Bone marrow (tissue), 2 donors: ENCODE data around the gene CLASP1.
"Not testable (repeated sequence)": the region's sequence is repeated elsewhere in the genome, so short reads cannot be mapped to it uniquely, and the experiment has no call there.

Source experiments
- DNase-seq, 2 donors: peaks; one replicate each; lab custom pipeline; 2025; lab: John Stamatoyannopoulos, UW

CLASP1 gene

DNA sequence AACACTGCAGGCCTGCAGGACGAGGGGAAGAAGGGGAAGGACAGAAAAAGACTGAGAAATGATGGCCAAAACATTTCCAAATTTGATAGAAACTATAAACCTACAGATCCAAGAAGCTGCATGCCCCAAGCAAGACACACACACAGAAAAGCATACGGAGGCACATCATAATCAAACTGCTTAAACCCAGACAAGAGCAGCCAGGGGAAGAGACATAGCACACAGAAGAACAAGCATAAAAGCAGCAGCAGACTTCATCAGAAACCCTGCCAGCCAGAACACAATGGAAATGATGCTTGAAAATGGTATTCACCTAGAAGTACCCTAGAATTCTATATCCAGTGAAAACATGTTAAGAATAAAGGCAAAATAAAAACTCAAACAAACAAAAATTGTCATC is 175.8 kb downstream of the CLASP1 start:
- no peak for DNase-seq

DNA sequence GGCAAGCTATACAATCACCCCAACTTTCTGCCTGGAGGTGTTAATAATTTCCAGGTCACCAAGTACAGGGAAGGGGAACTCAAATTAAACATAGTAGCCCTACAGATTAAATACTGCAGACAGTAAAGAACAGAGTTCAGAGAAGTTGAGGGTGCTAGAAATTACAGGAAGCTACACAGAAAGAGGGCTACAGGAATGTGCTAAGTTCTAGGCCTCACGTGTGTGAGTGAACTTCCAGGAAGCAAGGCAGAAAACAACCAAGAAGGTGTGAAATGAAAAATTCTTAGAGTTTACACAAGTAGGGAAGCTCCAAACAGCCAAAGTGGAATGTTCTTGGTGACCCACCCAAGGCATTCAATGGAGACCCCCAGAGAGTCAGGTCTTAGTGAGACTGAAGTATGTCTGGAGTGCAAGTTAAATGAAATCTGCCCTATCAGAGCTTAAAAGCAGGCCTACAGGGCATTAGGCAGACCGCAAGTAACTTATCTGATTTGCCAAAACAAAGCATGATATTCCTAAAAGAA is 176.7 kb downstream of the CLASP1 start:
- DNase-seq = no peak

DNA sequence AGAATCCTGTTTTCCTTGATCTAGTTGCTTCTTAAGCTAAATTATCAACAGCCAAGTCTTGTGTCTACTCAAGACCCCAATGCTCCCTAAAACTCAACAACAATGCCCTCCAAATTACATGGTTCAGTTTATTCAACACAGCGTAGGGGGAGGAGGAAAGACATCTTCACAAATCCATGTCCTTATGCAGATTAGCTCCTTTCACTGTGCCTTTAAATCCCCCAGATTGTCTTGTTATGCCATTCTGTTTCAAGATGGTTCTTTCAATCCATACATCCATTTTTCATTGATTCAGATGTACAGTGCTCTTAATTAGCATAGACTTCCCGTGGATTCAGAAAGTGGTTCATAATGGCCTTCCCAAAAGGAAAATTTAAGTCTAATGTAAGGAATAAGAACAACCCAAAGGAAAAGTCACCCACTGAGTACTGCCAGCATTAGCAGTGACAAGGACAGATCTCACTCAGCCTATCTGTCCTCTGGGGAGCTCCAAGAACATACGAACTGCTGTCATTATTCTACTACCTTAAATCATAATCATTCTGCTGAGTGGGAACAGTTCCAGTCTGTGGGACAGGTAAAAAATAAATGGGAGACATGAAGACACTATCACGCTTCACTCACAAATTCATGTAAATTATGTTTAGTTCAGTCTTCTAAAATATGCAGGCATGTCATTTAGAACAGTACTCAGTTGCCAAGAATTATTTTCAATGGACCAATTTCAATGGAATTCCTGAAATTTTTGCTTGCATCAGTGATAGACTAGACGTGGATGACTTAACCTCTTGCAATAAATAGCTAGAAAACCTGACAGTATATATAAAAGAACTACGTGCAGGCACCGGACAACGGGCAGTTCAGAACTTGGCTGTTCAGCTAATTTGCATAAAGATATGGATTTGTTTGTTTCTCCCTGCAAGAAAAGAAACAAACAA is 177.5 kb downstream of the CLASP1 start:
- DNase-seq = no peak

DNA sequence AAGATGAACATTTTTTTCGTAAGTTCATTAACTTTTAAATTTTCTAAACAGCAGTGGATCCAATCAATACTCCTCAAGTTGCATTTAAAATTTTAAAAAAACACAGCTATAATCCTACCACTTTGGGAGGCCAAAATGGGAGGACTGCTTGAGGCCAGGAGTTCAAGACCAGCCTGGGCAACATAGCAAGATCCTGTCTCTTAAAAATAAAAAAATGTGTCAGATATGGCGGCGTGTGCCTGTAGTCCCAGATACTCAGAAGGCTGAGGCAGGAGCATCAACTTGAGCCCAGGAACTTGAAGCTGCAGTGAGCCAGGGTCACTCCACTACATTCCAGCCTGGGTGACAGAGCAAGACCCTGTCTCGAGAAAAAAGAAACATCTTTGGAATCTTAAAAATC is 178.3 kb downstream of the CLASP1 start:
- DNase-seq = no peak

DNA sequence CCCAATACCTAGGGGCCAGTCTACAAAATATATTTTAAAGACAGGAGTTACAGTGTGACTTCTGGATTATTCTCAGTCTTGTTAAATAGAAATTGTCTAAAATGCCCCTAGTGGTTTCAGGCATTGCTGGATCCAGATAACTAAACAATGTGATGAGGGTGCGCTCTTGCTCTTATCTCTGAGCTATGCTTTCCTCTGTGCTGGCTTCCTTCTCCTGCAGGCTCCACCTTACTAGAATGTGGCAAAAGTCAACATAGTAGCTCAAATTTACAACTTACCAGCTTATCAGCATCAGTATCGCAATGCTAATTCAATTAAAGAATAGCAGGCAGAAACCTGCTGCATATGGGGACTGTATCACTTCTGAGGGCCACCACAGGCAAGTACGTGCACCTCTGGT is 179.9 kb downstream of the CLASP1 start:
- no peak for DNase-seq

DNA sequence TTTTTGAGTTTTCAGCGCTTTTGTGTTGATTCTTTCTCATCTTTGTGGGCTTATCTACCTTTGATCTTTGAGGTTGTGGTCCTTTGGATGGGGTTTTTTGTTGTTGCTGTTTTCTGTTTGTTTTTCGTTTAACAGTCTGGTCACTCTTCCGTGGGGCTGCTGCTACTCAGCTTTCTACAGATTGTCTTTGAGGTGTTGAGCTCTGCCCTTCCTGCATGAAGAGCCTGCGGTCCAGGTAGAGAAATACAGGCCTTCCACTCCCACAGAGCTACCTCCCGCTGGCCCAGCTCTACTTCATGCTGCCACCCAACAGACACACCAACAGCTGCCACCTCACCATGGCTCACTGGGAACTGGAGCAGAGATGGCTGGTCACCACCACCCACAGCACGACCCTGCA is 180.3 kb downstream of the CLASP1 start:
- no peak for DNase-seq

DNA sequence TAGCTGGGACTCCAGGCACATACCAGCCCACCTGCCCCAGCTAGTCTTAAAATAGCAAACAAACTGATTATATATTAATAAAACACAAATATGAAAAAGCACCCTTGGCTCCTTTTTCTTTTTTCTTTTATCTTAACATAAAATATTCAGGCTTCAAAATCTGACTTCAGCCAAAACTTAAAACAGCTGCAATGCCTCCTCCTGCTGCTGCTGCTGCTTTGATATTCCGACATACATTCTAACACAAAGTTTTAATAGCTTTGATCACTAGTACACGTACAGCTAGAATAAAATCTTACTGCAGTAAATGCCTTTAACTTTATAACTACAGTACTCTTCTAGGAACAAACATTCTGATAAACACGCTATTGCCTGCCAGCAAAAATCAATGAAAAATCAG is 190.0 kb downstream of the CLASP1 start:
- no peak for DNase-seq

DNA sequence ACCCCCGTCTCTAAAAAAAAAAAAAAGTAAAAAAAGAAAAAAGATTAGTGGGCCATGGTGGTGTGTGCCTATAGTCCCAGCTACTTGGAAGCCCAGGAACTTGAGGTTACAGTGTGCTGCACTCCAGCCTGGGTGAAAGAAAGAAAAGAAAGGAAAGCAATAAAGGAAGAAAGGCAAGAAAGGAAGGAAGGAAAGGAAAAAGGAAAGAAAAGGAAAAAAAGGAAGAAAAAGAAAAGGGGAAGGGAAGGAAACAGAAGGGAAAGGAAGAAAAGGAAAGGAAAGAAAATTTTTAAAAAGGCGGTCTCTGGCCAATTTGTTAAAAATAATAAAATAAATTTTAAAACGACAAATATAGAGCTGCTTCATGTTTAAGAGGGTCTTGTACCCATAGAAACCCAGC is 192.9 kb downstream of the CLASP1 start:
- no peak for DNase-seq

DNA sequence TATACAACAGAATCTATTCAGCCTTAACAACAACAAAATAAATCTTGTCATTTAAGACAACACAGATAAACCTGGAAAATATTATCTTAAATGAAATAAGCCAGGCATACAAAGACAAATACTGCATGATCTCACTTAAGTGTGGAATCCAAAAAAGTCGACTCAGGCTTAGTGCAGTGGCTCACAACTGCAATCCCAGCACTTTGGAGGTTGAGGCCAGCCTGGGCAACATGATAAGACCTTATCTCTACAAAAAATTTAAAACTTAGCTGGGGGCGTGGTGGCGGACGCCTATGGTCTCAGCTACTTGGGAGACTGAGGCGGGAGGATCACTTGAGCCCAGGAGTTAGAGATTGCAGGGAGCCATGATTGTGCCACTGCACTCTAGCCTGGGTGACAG is 193.8 kb downstream of the CLASP1 start:
- DNase-seq = no peak

DNA sequence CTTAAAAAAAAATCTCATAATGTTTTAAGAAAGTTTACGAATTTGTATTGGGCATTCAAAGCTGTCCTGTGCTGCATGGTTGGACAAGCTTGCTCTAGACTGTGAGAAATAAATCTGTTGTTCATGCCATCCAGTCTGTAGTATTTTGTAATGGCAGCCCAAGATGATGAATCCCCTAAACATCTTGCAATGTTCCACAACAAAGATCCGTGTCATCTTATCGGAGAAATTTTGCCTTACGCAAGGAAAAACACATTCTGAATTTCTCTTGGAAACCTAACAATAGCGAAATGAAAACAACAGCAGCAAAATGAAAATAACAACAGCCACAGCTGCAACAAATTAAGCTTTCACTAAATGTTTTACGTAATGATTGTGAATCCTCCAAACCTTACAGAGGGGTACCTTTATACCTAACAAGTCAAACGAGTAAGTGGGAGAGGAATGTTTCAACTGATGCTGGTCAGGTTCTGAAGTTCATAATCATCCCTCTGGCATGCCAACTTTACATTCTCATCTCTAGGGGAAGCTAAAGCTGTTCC is 194.6 kb downstream of the CLASP1 start:
- no peak for DNase-seq

DNA sequence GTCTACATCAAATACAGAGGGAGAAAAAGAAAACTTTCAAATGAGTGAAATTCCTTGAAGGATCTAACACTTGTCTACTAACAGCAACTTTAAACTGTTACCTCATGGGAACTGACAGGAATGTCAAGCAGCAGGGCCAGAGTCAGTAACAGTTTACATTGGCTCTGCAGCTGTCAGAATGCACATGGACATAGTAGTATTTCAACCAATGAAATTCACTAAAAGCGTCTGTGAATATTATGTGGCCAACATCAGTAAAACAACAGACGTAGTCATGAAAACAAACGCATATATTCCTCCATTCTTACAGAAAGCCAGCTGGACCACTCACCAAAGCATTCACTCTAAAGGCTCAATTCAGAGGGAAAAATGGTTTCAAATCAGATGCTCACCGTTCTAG is 197.9 kb downstream of the CLASP1 start:
- DNase-seq = no peak

DNA sequence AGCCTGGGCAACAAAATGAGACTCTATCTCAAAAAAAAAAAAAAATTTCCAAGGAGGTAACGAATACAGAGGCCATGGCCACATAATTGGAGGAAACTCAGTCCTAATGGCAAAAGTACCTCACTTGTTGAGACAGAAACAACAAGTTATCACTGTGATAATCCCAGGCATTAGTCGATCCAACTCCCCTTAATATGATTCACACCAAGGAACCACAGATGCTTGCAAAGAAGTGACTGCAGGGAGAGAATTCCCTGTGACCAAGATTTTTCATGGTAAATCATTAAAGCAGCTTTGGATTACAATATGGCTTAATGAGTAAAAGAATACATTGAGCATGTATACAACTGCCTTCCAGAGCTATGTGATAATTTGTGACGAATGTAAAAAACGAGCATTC is 199.0 kb downstream of the CLASP1 start:
- no peak for DNase-seq

DNA sequence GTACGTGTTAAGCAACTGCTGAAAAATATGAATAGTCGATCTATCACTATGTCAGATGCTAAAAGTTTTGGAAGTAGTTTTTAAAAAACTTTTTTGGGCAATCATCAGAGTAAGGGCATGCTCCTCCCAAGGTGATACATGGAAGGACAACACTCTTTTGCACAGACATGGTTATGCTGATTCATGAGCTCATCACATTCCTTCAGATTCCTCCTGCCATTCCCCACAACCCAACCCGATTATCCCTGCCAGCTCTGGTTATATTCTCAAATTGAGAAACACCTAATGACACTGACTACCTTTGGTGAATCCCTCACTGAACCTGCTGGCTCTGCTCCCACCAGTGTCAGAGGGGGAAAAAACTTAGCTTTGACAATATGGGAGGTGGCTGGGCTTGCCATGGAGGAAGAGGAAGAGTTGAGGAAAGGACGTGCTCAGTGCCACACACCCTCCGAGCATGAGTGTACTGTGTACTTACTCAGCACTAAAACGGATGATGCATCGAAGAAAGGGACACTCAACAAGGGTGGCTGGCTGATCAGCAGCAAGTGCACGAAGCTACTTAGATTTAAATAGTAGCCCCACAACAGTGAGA is 202.5 kb downstream of the CLASP1 start:
- no peak for DNase-seq

DNA sequence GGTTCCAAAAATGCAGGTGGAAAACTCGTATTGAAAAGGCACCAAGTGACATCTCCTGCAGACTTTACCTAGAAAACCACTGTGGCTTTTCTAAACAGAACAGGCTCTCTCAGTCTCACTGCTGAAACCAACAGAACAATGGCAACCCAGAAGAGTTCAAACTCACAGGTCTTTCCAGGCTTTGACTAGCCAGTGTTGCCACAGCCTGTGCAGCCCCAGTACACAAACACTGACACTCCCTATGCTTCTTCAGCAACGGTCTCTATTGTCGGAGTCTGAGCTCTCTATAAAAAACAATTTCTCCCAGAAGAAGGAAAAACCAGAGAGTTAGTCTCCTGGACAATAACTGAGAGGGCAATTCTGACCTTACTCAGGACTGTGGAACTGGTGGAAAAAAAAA is 206.4 kb downstream of the CLASP1 start:
- DNase-seq = no peak

DNA sequence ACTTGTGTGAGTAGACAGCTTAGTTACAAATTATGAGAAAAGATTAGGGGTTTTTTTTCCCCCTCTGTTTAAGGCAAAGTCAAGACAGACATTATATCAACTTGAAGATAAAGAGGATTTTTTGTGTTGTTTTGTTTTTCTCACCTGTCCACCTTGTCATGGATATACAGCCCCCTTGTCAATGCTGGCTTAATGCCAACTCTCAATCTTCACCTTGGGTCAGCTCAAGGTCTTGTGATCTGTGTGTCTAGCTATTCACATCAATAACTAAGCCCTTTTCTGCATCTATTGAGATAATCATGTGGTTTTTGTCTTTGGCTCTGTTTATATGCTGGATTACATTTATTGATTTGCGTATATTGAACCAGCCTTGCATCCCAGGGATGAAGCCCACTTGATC is 211.0 kb downstream of the CLASP1 start:
- DNase-seq = not testable (repeated sequence)

DNA sequence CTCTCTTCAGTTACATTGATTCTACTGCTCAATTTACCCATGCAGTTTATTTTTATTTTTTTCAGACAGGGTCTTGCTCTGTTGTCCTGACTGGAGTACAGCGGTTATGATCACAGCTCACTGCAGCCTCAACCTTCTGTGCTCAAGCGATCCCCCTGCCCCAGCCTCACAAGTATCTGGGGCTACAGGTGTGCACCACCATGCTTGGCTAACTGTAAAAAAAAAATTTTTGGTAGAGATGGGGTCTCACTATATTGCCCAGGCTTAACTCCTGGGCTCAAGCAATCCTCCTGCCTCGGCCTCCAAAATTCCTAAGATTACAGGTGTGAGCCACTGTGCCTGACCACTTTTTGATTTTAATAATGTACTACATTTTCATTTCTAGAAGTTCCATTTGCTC is 212.3 kb downstream of the CLASP1 start:
- DNase-seq = no peak

DNA sequence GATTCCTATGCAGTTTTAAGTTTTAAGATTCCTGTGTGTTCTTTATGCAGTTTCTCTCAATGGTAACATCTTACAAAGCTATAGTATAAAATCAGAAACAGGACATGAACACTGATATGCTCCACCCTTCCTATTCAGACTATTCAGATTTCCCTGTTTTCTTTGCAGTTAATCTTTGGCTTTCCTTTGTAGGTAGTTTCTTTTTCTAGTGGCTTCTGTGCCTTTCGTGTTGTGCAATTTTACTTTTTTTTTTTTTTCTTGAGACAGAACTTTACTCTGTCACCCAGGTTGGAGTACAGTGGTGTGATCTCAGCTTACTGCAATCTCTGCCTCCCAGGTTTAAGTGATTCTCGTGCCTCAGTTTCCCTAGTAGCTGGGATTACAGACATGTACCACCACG is 213.5 kb downstream of the CLASP1 start:
- no peak for DNase-seq

DNA sequence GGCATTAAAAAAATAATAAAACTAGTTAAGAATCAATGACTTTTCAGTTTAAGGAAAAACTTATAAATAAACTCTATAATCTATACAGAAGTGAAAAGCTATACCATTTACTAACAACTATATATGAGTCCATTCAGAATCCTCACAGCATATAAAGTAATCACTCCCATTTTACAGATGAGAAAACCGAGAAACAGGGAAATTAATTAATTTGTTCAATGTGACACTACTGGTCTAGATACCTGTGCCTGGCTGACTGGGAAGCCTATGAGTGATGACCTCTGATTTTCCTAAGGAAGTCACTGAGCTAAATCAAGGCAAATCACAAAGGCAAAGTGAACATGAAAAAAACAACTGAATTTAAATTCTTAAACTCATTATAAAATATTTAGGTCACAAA is 218.0 kb downstream of the CLASP1 start:
- no peak for DNase-seq

DNA sequence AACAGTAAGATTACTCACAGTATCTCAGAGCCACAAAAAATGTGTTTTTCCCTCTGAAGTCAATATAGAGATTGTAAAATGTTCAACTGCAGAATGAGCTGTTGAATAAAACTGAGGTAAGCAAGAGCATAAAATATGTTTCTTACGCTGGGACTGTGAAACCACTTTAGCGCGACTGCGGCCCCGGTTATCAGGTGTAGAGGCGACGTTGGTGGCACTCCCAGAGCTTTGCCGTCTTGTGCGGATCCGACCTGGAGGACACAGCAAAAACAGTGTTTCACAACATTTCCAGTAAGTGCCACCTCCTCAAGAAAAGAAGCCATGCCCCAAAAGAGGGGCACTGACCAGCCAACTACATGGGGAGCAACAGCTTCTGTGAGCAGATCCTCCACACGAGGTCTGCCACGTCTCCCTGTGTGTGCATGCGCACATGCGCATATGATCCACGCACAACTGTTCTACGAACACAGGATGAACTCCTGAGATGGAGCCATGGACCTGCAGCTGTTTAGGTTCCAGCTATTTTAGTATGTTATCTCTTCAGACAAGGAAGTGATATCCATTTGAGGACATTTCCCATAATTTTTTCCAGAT is 219.2 kb downstream of the CLASP1 start:
- DNase-seq = no peak

DNA sequence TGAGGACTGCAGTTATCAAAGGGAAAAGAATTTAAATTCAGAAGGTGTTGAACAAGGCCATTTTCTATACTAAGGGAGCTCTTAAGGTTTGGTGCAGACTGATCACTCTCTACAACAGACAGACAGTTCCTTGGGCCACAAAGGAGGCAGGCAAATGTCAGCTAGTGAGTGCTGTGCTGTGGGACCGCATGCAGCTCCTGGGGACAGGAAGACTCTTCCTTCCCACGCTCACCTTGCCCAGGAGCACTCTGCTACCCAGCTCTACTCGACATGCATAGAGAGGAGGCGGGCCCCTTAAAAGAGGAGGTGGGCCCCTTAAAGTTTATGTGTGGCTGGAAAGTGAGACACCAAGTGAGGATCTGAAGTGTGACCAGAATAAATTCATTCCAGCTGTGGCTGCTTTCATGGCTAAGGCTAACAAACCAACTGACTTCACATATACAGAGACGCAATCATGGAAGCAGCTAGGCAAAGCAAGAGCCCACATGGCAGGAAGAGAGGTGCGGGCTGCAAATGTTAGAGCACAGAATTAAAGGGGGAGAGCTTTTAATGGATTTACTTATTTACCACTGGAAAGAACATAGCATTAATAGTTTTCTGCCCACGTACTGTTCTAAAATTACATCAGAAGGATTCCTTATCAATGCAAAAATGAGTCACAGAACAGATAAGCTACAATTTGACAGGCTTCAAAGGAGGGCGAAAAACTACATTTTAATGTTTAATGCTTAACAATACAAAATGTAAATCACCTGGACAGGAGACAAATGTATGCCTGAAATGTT is 220.0 kb downstream of the CLASP1 start:
- DNase-seq = no peak

DNA sequence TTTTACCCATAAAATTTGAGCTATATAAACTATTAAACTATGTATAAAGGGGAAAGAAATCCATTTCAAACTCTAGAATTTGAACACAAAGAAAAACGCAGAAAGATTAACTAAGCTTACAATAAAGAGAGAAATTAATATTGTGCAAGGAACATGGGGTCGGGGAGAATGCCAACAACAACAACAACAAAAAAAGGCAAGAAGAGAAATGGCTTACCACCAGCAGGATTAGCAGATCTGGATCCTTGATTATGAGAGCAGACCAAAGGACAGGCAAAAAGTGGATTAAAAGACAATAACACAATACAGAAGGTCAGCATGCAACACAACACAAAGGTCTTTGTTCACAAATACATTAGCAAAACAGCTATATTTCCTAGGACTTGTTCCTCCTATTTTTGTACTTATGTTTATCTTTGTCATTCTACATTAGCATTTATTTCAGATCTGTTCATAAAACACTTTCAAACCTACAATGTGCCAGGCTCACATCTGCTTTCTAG is 222.0 kb downstream of the CLASP1 start:
- no peak for DNase-seq

DNA sequence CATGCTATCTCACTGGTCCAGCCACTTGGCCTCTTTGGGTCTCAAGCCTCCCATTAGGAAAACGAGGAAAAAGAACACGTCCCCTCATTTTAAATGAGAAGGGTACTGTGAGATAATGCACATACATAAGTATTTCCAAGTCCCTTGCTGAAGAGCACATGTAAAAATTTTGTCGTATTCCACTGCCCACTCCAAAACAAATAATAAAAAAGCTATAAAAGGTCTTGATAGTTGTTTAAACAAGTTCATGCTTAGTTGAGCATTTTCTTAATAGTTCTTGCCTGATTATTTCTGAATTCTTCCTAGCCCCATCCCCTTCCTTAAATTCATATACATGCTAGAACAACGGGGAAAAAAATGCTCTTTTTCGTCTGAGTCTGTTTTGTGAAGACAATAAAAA is 228.8 kb downstream of the CLASP1 start:
- no peak for DNase-seq
